GM12878 (cell line): ENCODE data around the gene OPN4. TPM values are rescaled to one million over a fixed set of nuclear protein-coding genes. Genes with fewer than 3 reads are reported as not detected.

Experiments used
- ATAC-seq: fragments of 200-7000 bp; cut with Tn5 transposase; 3 replicates; pipeline ENCODE4 v1.9.1; 2020; ENCODE audit warnings: mild to moderate bottlenecking, moderate library complexity
- BruUV-seq: library from RNA; stranded (reverse); fragments of 400-500 nt; replicated peaks from 2 replicates; lab custom pipeline; 2021; lab: Mats Ljungman, UMichigan
- CTCF ChIA-PET: fragments of 300-600 bp; sonication (Branson Sonifier 250); formaldehyde crosslinking; extraction: SDS; loops from one replicate; lab custom pipeline; 2021; ENCODE audit warnings: inconsistent platforms; lab: Yijun Ruan, JAX
- POLR2A ChIA-PET: fragments of 350-600 bp; formaldehyde crosslinking; extraction: SDS; loops from one replicate; lab custom pipeline; 2021; ENCODE audit warnings: inconsistent platforms; lab: Charles Lee
- RAD21 ChIA-PET: fragments of 300-600 bp; sonication (Branson Sonifier 250); formaldehyde crosslinking; loops from one replicate; lab custom pipeline; 2023; ENCODE audit warnings: antibody characterized with exemption; ENCODE audit not compliant: unreplicated experiment; lab: Charles Lee
- SMC1A ChIA-PET: fragments of 300-600 bp; sonication (Branson Sonifier 250); formaldehyde crosslinking; loops from one replicate; lab custom pipeline; 2023; ENCODE audit not compliant: unreplicated experiment, uncharacterized antibody; lab: Charles Lee
- DNase-seq: peaks from one replicate; pipeline ENCODE4 v3.0.0-alpha.2; 2011; ENCODE audit warnings: low read depth, low spot score
- FAIRE-seq: peaks from 3 replicates; lab custom pipeline; 2011; peaks lifted over from hg19 to GRCh38; lab: Jason Lieb, UNC
- H2AFZ ChIP-seq: 2 replicates; pipeline ENCODE4 v1.6.0; 2011; ENCODE audit warnings: low read depth, low read length, control low read depth; ENCODE audit not compliant: control insufficient read depth
- H3K27ac ChIP-seq: 2 replicates; pipeline ENCODE4 v1.5.1; 2011; ENCODE audit warnings: control low read depth; ENCODE audit not compliant: control insufficient read depth, insufficient read depth
- H3K27me3 ChIP-seq, 2 experiments: replicated peaks in 1 of 2; 2 replicates each; pipeline versions ENCODE4 v1.6.0 to v1.6.1; 2011; ENCODE audit warnings: low read length in 1 of 2; ENCODE audit not compliant: control insufficient read depth in 2 of 2, insufficient read depth in 2 of 2
- H3K36me3 ChIP-seq, 2 experiments: 2 replicates each; pipeline ENCODE4 v1.5.1; 2011; ENCODE audit warnings: low read length in 1 of 2; ENCODE audit not compliant: control insufficient read depth in 2 of 2, insufficient read depth in 2 of 2
- H3K4me1 ChIP-seq: 2 replicates; pipeline ENCODE4 v1.6.1; 2011; ENCODE audit warnings: mild to moderate bottlenecking, low read length, moderate library complexity, mixed read lengths; ENCODE audit not compliant: control insufficient read depth, insufficient read depth
- H3K4me2 ChIP-seq: 2 replicates; pipeline ENCODE4 v1.6.0; 2011; ENCODE audit warnings: control low read depth; ENCODE audit not compliant: control insufficient read depth, insufficient read depth
- H3K4me3 ChIP-seq: fragments of 200-600 bp; sonication (generic); 2 replicates; pipeline ENCODE4 v1.5.1; 2016
- H3K79me2 ChIP-seq: 2 replicates; pipeline ENCODE4 v1.6.0; 2011; ENCODE audit warnings: low read length; ENCODE audit not compliant: control insufficient read depth, insufficient read depth
- H3K9ac ChIP-seq: 2 replicates; pipeline ENCODE4 v1.8.0; 2011; ENCODE audit warnings: low read length, control low read depth, mixed read lengths; ENCODE audit not compliant: control insufficient read depth, insufficient read depth
- H3K9me3 ChIP-seq: replicated peaks from 3 replicates; pipeline ENCODE4 v1.5.1; 2011; ENCODE audit warnings: mild to moderate bottlenecking, low read length; ENCODE audit not compliant: control insufficient read depth, insufficient read depth
- H4K20me1 ChIP-seq: 2 replicates; pipeline ENCODE4 v1.6.0; 2011; ENCODE audit not compliant: control insufficient read depth, insufficient read depth
- BMI1 ChIP-seq: fragments of 450-650 bp; IDR thresholded peaks from 2 replicates; pipeline ENCODE4 v1.6.1; 2016; ENCODE audit warnings: mild to moderate bottlenecking, moderate library complexity, borderline replicate concordance
- E4F1 ChIP-seq: fragments of 450-650 bp; IDR thresholded peaks from 2 replicates; pipeline ENCODE4 v1.6.1; 2018; ENCODE audit warnings: borderline replicate concordance, mild to moderate bottlenecking; ENCODE audit not compliant: partially characterized antibody
- KAT2A ChIP-seq: conservative IDR thresholded peaks from 2 replicates; pipeline ENCODE4 v1.6.1; 2011; ENCODE audit warnings: low read depth, low read length; ENCODE audit not compliant: control insufficient read depth
- PRDM15 ChIP-seq: fragments of 450-650 bp; formaldehyde crosslinking; IDR thresholded peaks from 2 replicates; pipeline ENCODE4 v1.4.0; 2020; ENCODE audit warnings: mild to moderate bottlenecking, moderate library complexity
- RAD51 ChIP-seq: fragments of 450-650 bp; IDR thresholded peaks from 2 replicates; pipeline ENCODE4 v1.6.1; 2016; ENCODE audit warnings: moderate library complexity, mild to moderate bottlenecking, inconsistent platforms
- RFX5 ChIP-seq: IDR thresholded peaks from 2 replicates; pipeline ENCODE4 v1.6.1; 2011; ENCODE audit warnings: low read depth, low read length, improper control_type of control experiment
- WGBS: methylation state at CpG from one replicate; pipeline ENCODE4 v1.1.6; 2016; ENCODE audit warnings: low lambda C conversion rate; ENCODE audit not compliant: insufficient replicate concordance, insufficient coverage; ENCODE audit errors: missing lambda C conversion rate; 5-methylcytosine and 5-hydroxymethylcytosine counted together
- in situ Hi-C: fragments of 300-500 bp; cut with MboI; formaldehyde crosslinking; loops from 9 replicates; pipeline ENCODE4 v1.14.3; 2018; ENCODE audit warnings: mixed read lengths
- intact Hi-C: fragments of 100-400 bp; cut with micrococcal nuclease; formaldehyde crosslinking; loops from one replicate; pipeline ENCODE4 v1.14.2; 2022; ENCODE audit not compliant: unreplicated experiment
- polyA plus RNA-seq, 11 experiments: library from polyadenylated mRNA; depleted of rRNA in 4 of 11; unstranded in 6 of 11; stranded (reverse) in 5 of 11; fragments of >200 nt; fragmentation: Nextera tagmentation in 4 of 11; fragmentation: Illumina TruSeq in 1 of 11; extraction: Ambion mirVana in 4 of 11; extraction: Trizol in 1 of 11; gene quantifications; 1 replicate in 1 of 11; 2 replicates in 10 of 11; pipeline versions ENCODE4 v1.2.1 to v1.2.3, GENCODE V29; 2011 to 2016; ENCODE audit warnings: inconsistent platforms in 2 of 11, missing spikeins in 2 of 11, low read depth in 1 of 11
- total RNA-seq, 4 experiments: library from RNA; depleted of rRNA in 3 of 4; stranded (reverse); fragments of >200 nt in 3 of 4; fragmentation: Illumina TruSeq in 1 of 4; extraction: Trizol in 1 of 4; gene quantifications; 2 replicates each; pipeline versions ENCODE4 v1.2.1 to v1.2.3, GENCODE V29; 2013 to 2021

Gene OPN4
- total and polyA plus RNA-seq, 10 of the 15 experiments (the other 5 are each of a cell fraction or from before 2014, with no cell fraction given): not detected

GRCh38 chr10:86636311-86636710 is 18.0 kb upstream of the OPN4 start:
- in situ Hi-C loops: no loop called here
- H3K79me2 ChIP-seq: no peaks in the 10 kb centered on the region
- H4K20me1 ChIP-seq: no peaks in the 10 kb centered on the region
- intact Hi-C loops: no loop called here
- no peaks in the 10 kb centered on the region for H3K36me3 ChIP-seq
- peaks cover 0 to 14% of the 10 kb centered on the region in 2 experiments for H3K27me3 ChIP-seq
- no peak for ATAC-seq
- WGBS: 11% methylated on average over 2 of the region's 2 CpGs
- SMC1A ChIA-PET: interaction anchor here (1.1 kb wide), 1 partner anchor 52 kb away, joined by 3 read pairs; no protein-coding TSS in a partner anchor
- no peak overlapping the region for H3K4me3 ChIP-seq
- POLR2A ChIA-PET: no interaction called here
- CTCF ChIA-PET: no interaction called here
- FAIRE-seq: no peak
- BruUV-seq: no TSS peak
- H3K4me1 ChIP-seq: no peaks in the 10 kb centered on the region
- no peak overlapping the region for H3K9ac ChIP-seq
- H3K9me3 ChIP-seq: no peaks in the 10 kb centered on the region; the same call in 2 of the 3 replicates
- no peak for DNase-seq
- TF ChIP-seq PRDM15 (CRISPR knock-in tag): no peak
- TF ChIP-seq RFX5: no peak
- TF ChIP-seq E4F1: no peak
- TF ChIP-seq RAD51: no peak
- no peak for TF ChIP-seq KAT2A
- no peak for TF ChIP-seq BMI1
- TF ChIP-seq, all 136 proteins: peak for 0
- Histone ChIP-seq H3K4me2 (no peak overlapping the region), H2AFZ (no peak overlapping the region), H3K27ac (no peak overlapping the region)
- RAD21 ChIA-PET: no interaction called here
